ENCODE measurements around the gene SEMA3C.

SEMA3C gene

DNA sequence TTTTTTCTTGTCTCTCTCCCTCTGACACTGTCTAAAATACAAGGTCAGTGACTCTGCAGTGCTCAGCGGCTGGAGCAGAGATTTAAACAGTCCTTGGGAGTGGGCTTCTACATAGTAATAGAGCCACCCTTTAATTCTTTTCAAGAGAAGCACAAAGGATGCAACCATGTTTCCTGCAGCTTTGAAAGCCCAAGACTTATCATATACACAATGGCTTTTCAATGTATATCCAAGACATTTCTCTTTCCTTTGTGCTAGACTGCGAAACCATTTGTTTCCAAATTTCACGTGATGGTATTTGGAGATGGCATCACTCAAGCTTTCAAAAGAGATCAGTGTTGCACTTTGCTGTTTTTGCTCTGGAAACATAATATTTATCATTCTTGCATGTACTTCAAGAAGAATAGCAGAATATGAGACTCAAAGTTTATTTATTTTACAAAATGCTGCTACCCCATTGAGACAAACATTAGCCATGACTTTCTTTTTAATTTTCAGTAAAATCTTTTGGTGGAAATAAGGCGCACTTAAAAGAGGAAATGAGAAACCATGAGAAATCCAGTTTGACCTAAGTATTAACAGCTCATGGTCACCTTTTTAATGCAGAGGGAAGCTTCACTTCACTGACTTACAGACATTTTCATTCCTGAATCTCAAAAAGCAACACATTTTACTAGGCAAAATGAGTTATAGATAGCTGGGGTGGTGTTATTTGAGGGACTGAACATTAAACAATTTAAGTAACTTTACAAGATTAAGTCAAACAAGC is 76.6 kb downstream of the SEMA3C start:
- H3K4me3 ChIP-seq (ENCODE audit: low read length) = no peak overlapping the region
- no peak for DNase-seq (ENCODE audit: low read depth)
- no peak for TF ChIP-seq CTCF (IDR thresholded peaks at IDR 0.05; ENCODE audit: insufficient read depth, low read depth, low read length, missing control alignments)

GRCh38 chr7:80841423-80841955 is 77.4 kb downstream of the SEMA3C start:
- H3K4me3 ChIP-seq (ENCODE audit: low read length) = no peak overlapping the region
- no peak for TF ChIP-seq CTCF (IDR thresholded peaks at IDR 0.05; ENCODE audit: insufficient read depth, low read depth, low read length, missing control alignments)
- no peak for DNase-seq (ENCODE audit: low read depth)

DNA sequence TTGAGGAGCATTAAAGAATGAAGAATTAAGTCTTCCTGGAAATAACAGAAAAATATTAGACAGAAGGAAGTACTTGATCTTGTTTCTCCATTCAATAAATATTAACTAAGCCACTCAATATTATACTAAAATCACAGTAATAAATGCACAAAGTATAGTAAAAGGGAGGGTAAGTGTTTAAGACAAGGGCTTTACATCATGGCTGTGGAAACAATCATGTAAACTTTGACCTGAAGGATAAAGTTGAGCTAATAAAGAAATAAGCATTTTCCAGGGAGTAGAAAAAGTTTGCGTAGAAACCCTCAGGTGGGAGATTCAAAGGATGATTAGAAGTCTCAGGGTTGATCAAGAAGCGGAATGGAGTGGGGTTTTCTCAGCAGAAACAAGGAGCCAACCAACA is 78.2 kb downstream of the SEMA3C start:
- H3K4me3 ChIP-seq (ENCODE audit: low read length) = no peak overlapping the region
- no peak for DNase-seq (ENCODE audit: low read depth)
- no peak for TF ChIP-seq CTCF (IDR thresholded peaks at IDR 0.05; ENCODE audit: insufficient read depth, low read depth, low read length, missing control alignments)

GRCh38 chr7:80839855-80840254 is 79.0 kb downstream of the SEMA3C start:
- no peak for TF ChIP-seq CTCF (IDR thresholded peaks at IDR 0.05; ENCODE audit: insufficient read depth, low read depth, low read length, missing control alignments)

GRCh38 chr7:80838643-80839042 is 80.2 kb downstream of the SEMA3C start:
- H3K4me3 ChIP-seq (ENCODE audit: low read length) = no peak overlapping the region
- no peak for DNase-seq (ENCODE audit: low read depth)
- no peak for TF ChIP-seq CTCF (IDR thresholded peaks at IDR 0.05; ENCODE audit: insufficient read depth, low read depth, low read length, missing control alignments)

More at GRCh38 chr7:80839855-80840254, 79.0 kb downstream of the SEMA3C start:
- H3K4me3 ChIP-seq (ENCODE audit: low read length) = no peak overlapping the region
- no peak for DNase-seq (ENCODE audit: low read depth)

- DNase-seq (ENCODE audit: low read depth) = no peak
- TF ChIP-seq CTCF (IDR thresholded peaks at IDR 0.05; ENCODE audit: insufficient read depth, low read depth, low read length, missing control alignments) = no peak
Observed at GRCh38 chr7:80837345-80837744, 81.5 kb downstream of the SEMA3C start.

GRCh38 chr7:80835251-80835650 is 83.6 kb downstream of the SEMA3C start:
- no peak for TF ChIP-seq CTCF (IDR thresholded peaks at IDR 0.05; ENCODE audit: insufficient read depth, low read depth, low read length, missing control alignments)
- no peak overlapping the region for H3K4me3 ChIP-seq (ENCODE audit: low read length)
- no peak for DNase-seq (ENCODE audit: low read depth)

More at GRCh38 chr7:80837345-80837744, 81.5 kb downstream of the SEMA3C start:
- no peak overlapping the region for H3K4me3 ChIP-seq (ENCODE audit: low read length)
